ENCODE results near the gene CEMIP2.

Gene CEMIP2

DNA sequence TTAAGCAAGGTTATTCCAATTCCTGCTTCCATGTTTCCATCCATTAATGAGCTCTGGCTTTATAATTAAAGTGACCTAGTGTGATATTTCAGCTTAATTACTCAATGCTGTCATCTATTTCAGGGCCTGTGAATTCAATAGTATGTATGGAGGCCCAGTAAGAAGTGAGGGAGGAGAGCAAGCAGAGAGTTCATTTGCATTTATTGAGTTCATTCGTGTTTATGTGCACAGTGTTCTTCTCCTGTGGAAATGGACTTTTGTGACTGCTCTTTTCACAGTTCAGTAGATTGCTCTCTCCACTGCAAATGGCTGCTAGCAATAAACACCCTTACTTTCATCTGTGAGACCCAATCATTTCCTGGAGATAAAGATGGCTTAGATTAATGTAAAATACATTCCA, 130.9 kb downstream of the CEMIP2 start:
- DNase-seq: no peak

GRCh38 chr9:71636143-71636839, 132.0 kb downstream of the CEMIP2 start:
- DNase-seq: no peak

DNA sequence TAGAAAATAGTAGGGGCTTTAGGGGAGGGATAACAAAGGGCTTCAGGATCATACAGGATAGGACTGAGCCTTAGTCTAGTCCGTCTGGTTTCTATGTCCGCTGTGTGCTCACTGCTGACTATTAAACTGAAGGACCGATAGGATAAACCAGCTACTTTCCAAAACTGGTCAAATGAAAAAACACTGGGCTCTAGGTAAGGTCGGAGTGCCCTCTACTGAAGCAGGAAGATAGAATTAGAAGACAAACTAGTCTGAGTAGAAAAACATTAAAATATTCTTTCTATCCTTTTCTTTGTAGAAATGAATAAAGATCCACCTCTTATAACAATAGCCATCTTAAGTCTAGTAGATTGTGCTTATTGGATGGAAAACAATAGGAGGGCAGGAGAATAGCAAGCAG, 133.6 kb downstream of the CEMIP2 start:
- no peak for DNase-seq

All from stimulated activated CD4-positive, alpha-beta T cell treated with anti-CD3 and anti-CD28 coated beads, Interleukin-4, amount 100 ng/mL, for 1 hour (primary cell).